ENCODE data around the gene IL22RA1.

DNA sequence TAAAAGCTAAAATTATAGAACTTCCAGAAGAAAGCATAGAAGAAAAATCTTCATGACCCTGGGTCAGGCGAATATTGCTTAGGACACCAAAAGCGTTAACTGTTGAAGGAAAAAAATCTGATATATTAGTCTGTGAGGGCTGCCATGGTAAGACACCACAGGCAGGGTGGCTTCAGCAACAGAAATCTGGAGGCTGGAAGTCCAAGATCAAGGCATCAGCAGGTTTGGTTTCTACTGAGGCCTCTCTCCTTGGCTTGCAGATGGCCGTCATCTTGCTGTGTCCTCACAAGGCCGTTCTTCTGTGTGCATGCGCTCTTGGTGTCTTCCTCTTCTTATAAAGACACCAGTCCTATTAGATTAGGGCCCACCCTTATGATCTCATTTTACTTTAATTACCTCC, 29.7 kb upstream of the IL22RA1 start:
- TF ChIP-seq, protein P1, sequence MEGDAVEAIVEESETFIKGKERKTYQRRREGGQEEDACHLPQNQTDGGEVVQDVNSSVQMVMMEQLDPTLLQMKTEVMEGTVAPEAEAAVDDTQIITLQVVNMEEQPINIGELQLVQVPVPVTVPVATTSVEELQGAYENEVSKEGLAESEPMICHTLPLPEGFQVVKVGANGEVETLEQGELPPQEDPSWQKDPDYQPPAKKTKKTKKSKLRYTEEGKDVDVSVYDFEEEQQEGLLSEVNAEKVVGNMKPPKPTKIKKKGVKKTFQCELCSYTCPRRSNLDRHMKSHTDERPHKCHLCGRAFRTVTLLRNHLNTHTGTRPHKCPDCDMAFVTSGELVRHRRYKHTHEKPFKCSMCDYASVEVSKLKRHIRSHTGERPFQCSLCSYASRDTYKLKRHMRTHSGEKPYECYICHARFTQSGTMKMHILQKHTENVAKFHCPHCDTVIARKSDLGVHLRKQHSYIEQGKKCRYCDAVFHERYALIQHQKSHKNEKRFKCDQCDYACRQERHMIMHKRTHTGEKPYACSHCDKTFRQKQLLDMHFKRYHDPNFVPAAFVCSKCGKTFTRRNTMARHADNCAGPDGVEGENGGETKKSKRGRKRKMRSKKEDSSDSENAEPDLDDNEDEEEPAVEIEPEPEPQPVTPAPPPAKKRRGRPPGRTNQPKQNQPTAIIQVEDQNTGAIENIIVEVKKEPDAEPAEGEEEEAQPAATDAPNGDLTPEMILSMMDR (conservative IDR thresholded peaks at IDR 0.05) = no peak
- TF ChIP-seq ZFX (IDR thresholded peaks at IDR 0.05) = no peak

Data from C4-2B (cell line).